ENCODE measurements around the gene KRT74.

KRT74 gene

GRCh38 chr12:52551216-52551865 lies 22.3 kb downstream of the KRT74 start:
- DNase-seq (ENCODE audit: insufficient read length, low spot score): no peak
- no peak for TF ChIP-seq POLR2A (IDR thresholded peaks at IDR 0.05; ENCODE audit: low read depth, low read length)
- TF ChIP-seq SPI1 (IDR thresholded peaks at IDR 0.05; ENCODE audit: low read depth, low read length): no peak
- no peak for TF ChIP-seq POLR2AphosphoS5 (IDR thresholded peaks at IDR 0.05; ENCODE audit: low read depth, low read length)
- TF ChIP-seq TAF1 (IDR thresholded peaks at IDR 0.05; ENCODE audit: low read depth, low read length): no peak
- TF ChIP-seq PAX5 (IDR thresholded peaks at IDR 0.05; ENCODE audit: insufficient read depth, low read length, severe bottlenecking): no peak
- FAIRE-seq: no peak

- no peak for FAIRE-seq
- TF ChIP-seq SPI1 (IDR thresholded peaks at IDR 0.05; ENCODE audit: low read depth, low read length) (no peak), POLR2AphosphoS5 (IDR thresholded peaks at IDR 0.05; ENCODE audit: low read depth, low read length) (no peak), PAX5 (IDR thresholded peaks at IDR 0.05; ENCODE audit: insufficient read depth, low read length, severe bottlenecking) (no peak), POLR2A (IDR thresholded peaks at IDR 0.05; ENCODE audit: low read depth, low read length) (no peak), TAF1 (IDR thresholded peaks at IDR 0.05; ENCODE audit: low read depth, low read length) (no peak), POU2F2 (IDR thresholded peaks at IDR 0.05; ENCODE audit: low read depth, low read length) (no peak)
- no peak for DNase-seq (ENCODE audit: insufficient read length, low spot score)
These were observed 27.5 kb downstream of the KRT74 start for GRCh38 chr12:52546126-52546525.

GRCh38 chr12:52543985-52544883 lies 29.4 kb downstream of the KRT74 start:
- no peak for TF ChIP-seq POLR2A (IDR thresholded peaks at IDR 0.05; ENCODE audit: low read depth, low read length)
- TF ChIP-seq POU2F2 (IDR thresholded peaks at IDR 0.05; ENCODE audit: low read depth, low read length): no peak
- no peak for TF ChIP-seq POLR2AphosphoS5 (IDR thresholded peaks at IDR 0.05; ENCODE audit: low read depth, low read length)
- TF ChIP-seq SPI1 (IDR thresholded peaks at IDR 0.05; ENCODE audit: low read depth, low read length): no peak
- TF ChIP-seq PAX5 (IDR thresholded peaks at IDR 0.05; ENCODE audit: insufficient read depth, low read length, severe bottlenecking): no peak
- TF ChIP-seq TAF1 (IDR thresholded peaks at IDR 0.05; ENCODE audit: low read depth, low read length): no peak
- FAIRE-seq: no peak
- no peak for DNase-seq (ENCODE audit: insufficient read length, low spot score)

- FAIRE-seq (no peak), DNase-seq (ENCODE audit: insufficient read length, low spot score) (no peak)
- TF ChIP-seq POLR2A (IDR thresholded peaks at IDR 0.05; ENCODE audit: low read depth, low read length): no peak
- no peak for TF ChIP-seq POLR2AphosphoS5 (IDR thresholded peaks at IDR 0.05; ENCODE audit: low read depth, low read length)
- TF ChIP-seq POU2F2 (IDR thresholded peaks at IDR 0.05; ENCODE audit: low read depth, low read length): no peak
- TF ChIP-seq SPI1 (IDR thresholded peaks at IDR 0.05; ENCODE audit: low read depth, low read length): no peak
- no peak for TF ChIP-seq PAX5 (IDR thresholded peaks at IDR 0.05; ENCODE audit: insufficient read depth, low read length, severe bottlenecking)
- TF ChIP-seq TAF1 (IDR thresholded peaks at IDR 0.05; ENCODE audit: low read depth, low read length): no peak
These were observed 30.8 kb downstream of the KRT74 start for GRCh38 chr12:52542785-52543318.

GRCh38 chr12:52542157-52542556 lies 31.5 kb downstream of the KRT74 start:
- FAIRE-seq (no peak), DNase-seq (ENCODE audit: insufficient read length, low spot score) (no peak)
- TF ChIP-seq TAF1 (IDR thresholded peaks at IDR 0.05; ENCODE audit: low read depth, low read length) (no peak), POU2F2 (IDR thresholded peaks at IDR 0.05; ENCODE audit: low read depth, low read length) (no peak), POLR2A (IDR thresholded peaks at IDR 0.05; ENCODE audit: low read depth, low read length) (no peak), PAX5 (IDR thresholded peaks at IDR 0.05; ENCODE audit: insufficient read depth, low read length, severe bottlenecking) (no peak), POLR2AphosphoS5 (IDR thresholded peaks at IDR 0.05; ENCODE audit: low read depth, low read length) (no peak), SPI1 (IDR thresholded peaks at IDR 0.05; ENCODE audit: low read depth, low read length) (no peak)

GRCh38 chr12:52541709-52542108 lies 31.9 kb downstream of the KRT74 start:
- DNase-seq (ENCODE audit: insufficient read length, low spot score): no peak
- TF ChIP-seq TAF1 (IDR thresholded peaks at IDR 0.05; ENCODE audit: low read depth, low read length): no peak
- TF ChIP-seq POLR2AphosphoS5 (IDR thresholded peaks at IDR 0.05; ENCODE audit: low read depth, low read length): no peak
- TF ChIP-seq POLR2A (IDR thresholded peaks at IDR 0.05; ENCODE audit: low read depth, low read length): no peak
- no peak for FAIRE-seq

- DNase-seq (ENCODE audit: insufficient read length, low spot score) (no peak), FAIRE-seq (no peak)
- no peak for TF ChIP-seq POU2F2 (IDR thresholded peaks at IDR 0.05; ENCODE audit: low read depth, low read length)
- TF ChIP-seq TAF1 (IDR thresholded peaks at IDR 0.05; ENCODE audit: low read depth, low read length): no peak
- no peak for TF ChIP-seq PAX5 (IDR thresholded peaks at IDR 0.05; ENCODE audit: insufficient read depth, low read length, severe bottlenecking)
- no peak for TF ChIP-seq POLR2A (IDR thresholded peaks at IDR 0.05; ENCODE audit: low read depth, low read length)
- no peak for TF ChIP-seq POLR2AphosphoS5 (IDR thresholded peaks at IDR 0.05; ENCODE audit: low read depth, low read length)
- TF ChIP-seq SPI1 (IDR thresholded peaks at IDR 0.05; ENCODE audit: low read depth, low read length): no peak
These were observed 33.1 kb downstream of the KRT74 start for GRCh38 chr12:52540531-52540930.

- DNase-seq (ENCODE audit: insufficient read length, low spot score) (no peak), FAIRE-seq (no peak)
- no peak for TF ChIP-seq POLR2A (IDR thresholded peaks at IDR 0.05; ENCODE audit: low read depth, low read length)
- no peak for TF ChIP-seq POLR2AphosphoS5 (IDR thresholded peaks at IDR 0.05; ENCODE audit: low read depth, low read length)
- TF ChIP-seq TAF1 (IDR thresholded peaks at IDR 0.05; ENCODE audit: low read depth, low read length): no peak
- TF ChIP-seq PAX5 (IDR thresholded peaks at IDR 0.05; ENCODE audit: insufficient read depth, low read length, severe bottlenecking): no peak
- no peak for TF ChIP-seq POU2F2 (IDR thresholded peaks at IDR 0.05; ENCODE audit: low read depth, low read length)
- no peak for TF ChIP-seq SPI1 (IDR thresholded peaks at IDR 0.05; ENCODE audit: low read depth, low read length)
These were observed 33.8 kb downstream of the KRT74 start for GRCh38 chr12:52539821-52540173.

- no peak for FAIRE-seq
- TF ChIP-seq POU2F2 (IDR thresholded peaks at IDR 0.05; ENCODE audit: low read depth, low read length) (no peak), POLR2A (IDR thresholded peaks at IDR 0.05; ENCODE audit: low read depth, low read length) (no peak), TAF1 (IDR thresholded peaks at IDR 0.05; ENCODE audit: low read depth, low read length) (no peak), PAX5 (IDR thresholded peaks at IDR 0.05; ENCODE audit: insufficient read depth, low read length, severe bottlenecking) (no peak), SPI1 (IDR thresholded peaks at IDR 0.05; ENCODE audit: low read depth, low read length) (no peak), POLR2AphosphoS5 (IDR thresholded peaks at IDR 0.05; ENCODE audit: low read depth, low read length) (no peak)
- no peak for DNase-seq (ENCODE audit: insufficient read length, low spot score)
These were observed 34.4 kb downstream of the KRT74 start for GRCh38 chr12:52539083-52539820.

Data from GM12891 (cell line).